Inferior parietal cortex (tissue), 1 donor: ENCODE measurements around the gene CDH12.
"Not testable (repeated sequence)": the region's sequence is repeated elsewhere in the genome, so short reads cannot be mapped to it uniquely, and the experiment has no call there.

Source experiments
- DNase-seq: peaks from one replicate; pipeline ENCODE4 v3.0.0-alpha.2; 2016; ENCODE audit errors: extremely low spot score

Gene CDH12

DNA sequence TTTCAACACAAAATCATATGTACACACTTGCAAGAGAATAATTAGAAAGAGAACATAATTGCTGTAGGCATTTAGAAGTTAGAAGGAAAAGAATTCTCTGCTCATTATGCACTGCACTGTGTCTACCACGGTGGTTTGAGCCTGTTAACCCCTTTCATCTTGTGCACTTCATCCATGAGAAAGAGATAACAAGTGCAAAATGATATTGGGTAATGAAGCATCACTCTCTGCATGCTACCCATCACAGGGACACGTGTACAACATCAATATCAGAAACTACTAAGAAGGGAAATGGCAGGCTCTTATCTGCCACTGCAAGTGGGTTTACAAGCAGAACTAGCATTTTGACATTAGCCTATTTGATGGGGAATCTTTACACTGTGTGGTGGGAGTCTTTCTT is 202.6 kb downstream of the CDH12 start:
- DNase-seq: no peak

GRCh38 chr5:22649074-22649473 is 204.1 kb downstream of the CDH12 start:
- no peak for DNase-seq

GRCh38 chr5:22644859-22645258 is 208.3 kb downstream of the CDH12 start:
- no peak for DNase-seq

DNA sequence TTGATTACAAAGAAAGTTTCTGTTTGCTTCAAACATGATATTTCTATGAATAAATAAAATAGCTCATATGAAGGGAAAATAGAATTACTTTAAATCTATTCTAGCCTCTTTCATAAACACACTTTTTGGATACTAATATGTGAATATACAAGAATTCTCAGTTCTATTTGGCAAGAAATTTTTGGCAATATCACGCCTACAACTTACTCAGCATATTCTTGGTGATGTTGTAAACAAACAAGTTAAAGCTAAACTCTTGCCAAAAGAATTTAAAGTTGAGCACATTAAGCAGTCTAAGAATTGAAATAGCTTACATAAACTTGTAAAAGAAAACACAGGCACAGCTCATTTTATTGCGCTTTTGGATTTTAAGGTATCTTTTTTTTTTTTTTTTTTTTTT is 209.8 kb downstream of the CDH12 start:
- peak; percentile 32 for DNase-seq

GRCh38 chr5:22631683-22632082 is 221.5 kb downstream of the CDH12 start:
- DNase-seq: no peak

GRCh38 chr5:22627029-22627428 is 226.1 kb downstream of the CDH12 start:
- DNase-seq: no peak

DNA sequence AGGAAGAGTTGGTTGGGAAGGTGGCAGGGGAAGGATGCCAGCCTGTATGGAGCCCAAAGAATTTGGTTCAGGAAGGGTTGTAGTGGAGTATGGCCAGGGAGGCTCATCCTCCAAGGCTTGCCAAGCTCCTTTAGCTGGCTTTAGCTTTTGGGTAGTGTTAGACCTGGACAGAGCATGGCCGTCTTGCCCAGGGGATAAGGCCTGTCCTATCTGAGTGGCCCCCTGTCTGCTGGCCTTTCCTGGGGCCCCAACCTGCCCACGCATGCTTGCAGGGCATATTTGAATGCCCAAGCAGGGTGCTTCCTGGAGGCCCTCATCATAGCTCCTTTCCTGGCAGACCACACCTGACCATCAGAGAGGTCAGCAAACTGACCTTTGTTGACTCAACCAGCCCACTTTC is 227.7 kb downstream of the CDH12 start:
- DNase-seq: no peak

GRCh38 chr5:22621084-22621483 is 232.1 kb downstream of the CDH12 start:
- no peak for DNase-seq

GRCh38 chr5:22615964-22616363 is 237.2 kb downstream of the CDH12 start:
- no peak for DNase-seq

GRCh38 chr5:22614486-22615094 is 238.6 kb downstream of the CDH12 start:
- no peak for DNase-seq

GRCh38 chr5:22612928-22613327 is 240.2 kb downstream of the CDH12 start:
- no peak for DNase-seq

DNA sequence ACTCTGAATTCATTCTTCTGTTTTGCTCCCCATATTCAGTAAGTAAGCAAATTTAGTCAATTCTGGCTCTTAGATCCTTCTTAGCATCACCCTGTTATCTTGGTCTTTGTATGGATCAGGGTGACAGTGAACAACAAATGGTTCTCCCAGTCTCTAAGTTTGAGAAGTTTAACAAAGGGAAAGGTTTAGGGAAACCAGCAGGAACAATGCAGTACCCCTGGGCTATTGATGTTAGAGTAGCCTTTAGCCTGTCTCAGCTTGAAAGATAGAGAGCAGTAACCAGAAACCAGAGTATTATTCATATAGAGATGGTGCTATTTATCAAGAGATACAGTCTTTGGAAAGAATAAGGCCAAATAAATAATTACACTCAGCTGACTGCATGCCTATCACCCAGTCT is 241.8 kb downstream of the CDH12 start:
- no peak for DNase-seq

DNA sequence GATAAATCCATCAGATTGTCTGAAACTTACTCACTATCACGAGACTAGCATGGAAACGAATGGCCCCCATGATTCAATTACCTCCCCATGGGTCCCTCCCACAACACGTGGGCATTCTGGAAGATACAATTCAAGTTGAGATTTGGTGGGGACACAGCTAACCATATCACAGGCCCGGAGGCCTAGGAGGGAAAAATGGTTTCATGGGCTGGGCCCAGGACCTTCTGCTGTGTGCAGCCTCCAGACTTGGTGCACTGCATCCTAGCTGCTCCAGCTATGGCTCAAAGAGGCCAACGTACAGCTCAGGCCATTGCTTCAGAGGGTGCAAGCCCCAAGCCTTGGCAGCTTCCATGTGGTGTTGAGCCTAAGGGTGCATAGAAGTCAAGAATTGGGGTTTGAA is 245.6 kb downstream of the CDH12 start:
- not testable (repeated sequence) for DNase-seq

GRCh38 chr5:22605473-22605872 is 247.7 kb downstream of the CDH12 start:
- no peak for DNase-seq

- no peak for DNase-seq
Measured at GRCh38 chr5:22604711-22605110, 248.4 kb downstream of the CDH12 start.

GRCh38 chr5:22598796-22599195 is 254.3 kb downstream of the CDH12 start:
- DNase-seq: no peak

GRCh38 chr5:22596404-22596970 is 256.7 kb downstream of the CDH12 start:
- DNase-seq: no peak

DNA sequence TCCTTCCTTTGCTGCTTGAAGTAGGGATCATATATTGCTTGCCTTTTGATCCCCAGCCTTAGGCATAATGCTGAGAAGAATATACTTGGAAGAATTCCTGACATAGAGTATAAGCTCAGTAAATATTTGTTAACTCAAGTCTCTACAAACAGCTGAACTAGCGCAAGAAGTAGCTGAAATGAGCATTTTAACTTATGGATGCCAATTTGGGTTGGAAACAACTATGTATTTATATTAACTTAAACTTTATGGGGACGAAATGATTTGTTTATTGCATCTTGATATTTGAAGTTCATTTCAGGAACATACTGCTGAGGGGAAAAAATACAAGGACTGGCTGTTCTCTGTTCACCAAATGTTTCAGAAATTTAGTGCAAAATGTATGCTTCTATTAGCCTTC is 258.7 kb downstream of the CDH12 start:
- no peak for DNase-seq

- DNase-seq: no peak
Measured at GRCh38 chr5:22593592-22593991, 259.6 kb downstream of the CDH12 start.

- no peak for DNase-seq
Measured at GRCh38 chr5:22591461-22591860, 261.7 kb downstream of the CDH12 start.

- no peak for DNase-seq
Measured at GRCh38 chr5:22590677-22591268, 262.4 kb downstream of the CDH12 start.

GRCh38 chr5:22577711-22578110 is 275.4 kb downstream of the CDH12 start:
- DNase-seq: no peak

DNA sequence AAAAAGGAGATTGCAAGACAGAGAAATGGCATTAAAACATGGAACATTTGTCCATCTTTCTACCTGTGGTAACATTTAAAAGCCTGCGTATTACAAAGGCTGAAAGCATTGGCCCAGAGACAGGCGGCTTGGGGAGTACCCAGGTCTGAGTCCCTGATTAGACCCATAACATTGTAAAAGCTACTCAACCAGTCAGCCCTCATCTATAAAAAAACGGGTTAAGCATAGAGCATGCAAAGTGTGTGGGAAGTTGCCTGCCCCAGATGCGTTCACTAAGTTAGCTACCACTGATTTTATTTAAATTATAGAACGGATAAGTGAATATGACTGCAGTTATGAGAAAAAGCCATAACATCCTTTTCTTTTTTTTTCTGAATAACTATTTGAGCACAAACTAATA is 276.1 kb downstream of the CDH12 start:
- no peak for DNase-seq

DNA sequence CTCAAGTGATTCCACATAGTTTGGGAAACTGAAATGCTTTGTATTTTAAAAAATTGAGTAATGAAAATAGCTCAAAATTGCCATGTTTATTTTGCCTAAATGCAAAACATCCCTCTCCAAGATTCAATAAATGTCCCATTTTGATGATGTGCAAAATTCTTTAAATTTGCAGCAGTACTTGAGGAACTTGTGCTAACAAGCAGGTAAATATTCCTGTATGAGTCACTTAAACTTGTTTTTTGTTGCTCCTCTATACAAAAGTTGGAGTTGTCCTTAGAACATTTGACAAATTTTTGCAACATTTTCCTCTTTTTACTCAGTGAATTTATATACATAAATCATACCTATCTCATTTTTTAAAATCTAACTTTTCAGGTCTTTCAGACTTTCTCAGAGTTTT is 280.2 kb downstream of the CDH12 start:
- no peak for DNase-seq
